Adrenal gland (tissue), 5 donors: Measurements from ENCODE around the gene TNS4.

Experiments
- CTCF ChIP-seq, 6 experiments: fragments of 450-650 bp in 4 of 6; fragments of 200-600 bp in 2 of 6; sonication (generic) in 1 of 6; IDR thresholded peaks; 1 replicate in 5 of 6; 2 replicates in 1 of 6; pipeline versions ENCODE4 v1.5.1 to v1.8.0; 2016 to 2021; ENCODE audit warnings: antibody characterized with exemption in 6 of 6, mild to moderate bottlenecking in 2 of 6, moderate library complexity in 1 of 6
- POLR2A ChIP-seq, 2 donors: fragments of 450-650 bp; IDR thresholded peaks; one replicate each; pipeline ENCODE4 v1.6.1; 2017; ENCODE audit warnings: antibody characterized with exemption in 2 of 2, mild to moderate bottlenecking in 2 of 2, moderate library complexity in 1 of 2
- donor health status: DM: no; HTN: no; CAD: no.

GRCh38 chr17:40452216-40452787, 49.1 kb downstream of the TNS4 start:
- TF ChIP-seq CTCF (IDR thresholded peaks at IDR 0.05) (no peak), POLR2A (IDR thresholded peaks at IDR 0.05) (peak in 1 of 2 donors; percentile 8)
